NK-92 (cell line): ENCODE results near the gene TMC2.
"Not testable (repeated sequence)": the region's sequence is repeated elsewhere in the genome, so short reads cannot be mapped to it uniquely, and the experiment has no call there.

ENCODE experiments used
- DNase-seq: peaks from one replicate; lab custom pipeline; 2025; ENCODE audit not compliant: unreplicated experiment; lab: John Stamatoyannopoulos, UW

The TMC2 gene

DNA sequence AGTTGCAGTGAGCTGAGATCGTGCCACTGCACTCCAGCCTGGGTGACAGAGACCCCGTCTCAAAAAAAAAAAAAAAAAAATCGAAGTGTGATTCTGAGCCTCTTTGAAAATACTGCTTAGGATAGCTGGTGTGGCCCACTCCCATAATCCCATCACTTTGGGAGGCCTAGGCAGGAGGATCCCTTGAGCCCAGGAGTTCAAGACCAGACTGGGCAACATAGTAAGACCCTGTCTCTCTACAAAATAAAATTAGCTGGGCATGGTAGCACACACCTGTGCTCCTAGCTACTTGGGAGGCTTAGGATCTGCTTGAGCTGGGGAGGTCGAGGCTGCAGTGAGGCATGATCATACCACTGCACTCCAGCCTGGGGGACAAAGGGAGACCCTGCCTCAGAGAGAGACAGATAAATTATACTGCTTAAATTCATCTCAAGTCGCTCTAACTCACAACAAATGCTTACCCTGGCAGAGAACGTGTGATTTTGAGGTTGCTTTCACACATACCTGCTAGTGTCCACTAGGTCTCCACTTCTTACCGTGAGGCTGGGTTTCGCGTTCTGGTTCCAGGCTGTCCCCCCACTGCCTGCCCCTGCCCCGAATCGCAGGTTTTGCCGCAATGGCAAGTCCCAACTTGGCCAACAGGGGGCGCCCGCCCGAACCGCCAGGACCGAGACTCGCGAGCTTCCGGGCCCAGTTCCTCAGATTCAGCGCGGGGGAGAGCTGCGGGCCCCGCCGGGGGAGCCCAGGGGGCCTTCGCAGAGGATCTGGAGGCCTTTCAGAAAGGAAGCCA is 12.3 kb upstream of the TMC2 start:
- DNase-seq: peak; percentile 13

DNA sequence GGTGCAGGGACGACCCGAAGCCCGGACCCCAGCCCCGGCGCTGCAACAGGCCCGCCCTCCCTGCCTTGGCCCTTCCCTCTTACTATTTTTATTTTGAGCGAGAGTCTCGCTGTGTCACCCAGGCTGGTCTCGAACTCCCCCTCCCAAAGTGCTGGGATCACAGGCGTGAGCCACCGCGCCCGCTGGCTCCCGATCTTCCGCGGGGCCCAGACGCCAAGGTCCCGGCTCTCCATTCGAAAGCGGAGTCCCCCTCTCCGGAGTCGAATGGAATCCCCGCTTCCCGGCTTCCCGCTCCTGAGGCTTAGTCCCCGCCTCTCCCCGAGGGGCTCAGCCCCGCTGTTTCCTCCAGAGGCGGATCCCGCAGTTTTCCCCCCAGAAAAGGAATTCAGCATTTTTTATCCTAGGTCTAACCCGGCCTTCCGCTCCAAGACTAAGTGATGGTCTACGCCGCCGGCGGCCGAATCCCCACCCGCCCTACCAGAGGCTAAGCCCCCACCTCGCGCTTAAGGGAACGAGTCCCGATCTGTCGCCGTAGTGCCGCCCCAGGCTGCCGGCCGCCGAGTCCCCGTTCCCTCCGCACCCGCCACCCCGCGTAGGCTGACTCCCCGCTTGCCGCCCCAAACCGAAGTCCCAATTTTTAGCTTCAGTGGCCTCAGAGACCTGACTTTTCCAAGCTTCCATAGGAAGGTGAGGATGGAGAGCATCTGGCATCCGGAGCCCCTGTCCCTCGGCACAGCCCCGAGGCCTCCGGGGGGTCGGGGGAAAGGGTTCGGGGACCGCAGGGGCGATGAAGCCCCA is 11.5 kb upstream of the TMC2 start:
- DNase-seq: no peak

DNA sequence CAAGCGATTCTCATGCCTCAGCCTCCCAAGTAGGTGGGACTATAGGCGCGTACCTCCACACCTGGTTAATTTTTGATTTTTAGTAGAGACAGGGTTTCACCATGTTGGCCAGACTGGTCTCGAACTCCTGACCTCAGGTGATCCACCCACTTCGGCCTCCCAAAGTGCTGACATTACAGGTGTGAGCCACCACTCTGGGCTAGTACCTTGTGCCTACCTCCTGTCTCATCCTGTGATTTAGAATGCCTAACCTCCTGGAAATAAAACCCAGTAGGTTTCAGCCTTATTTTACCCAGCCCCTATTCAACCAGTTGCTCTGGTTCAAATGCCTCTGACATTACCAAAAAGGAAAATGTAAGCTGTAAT is 10.2 kb upstream of the TMC2 start:
- DNase-seq: not testable (repeated sequence)

DNA sequence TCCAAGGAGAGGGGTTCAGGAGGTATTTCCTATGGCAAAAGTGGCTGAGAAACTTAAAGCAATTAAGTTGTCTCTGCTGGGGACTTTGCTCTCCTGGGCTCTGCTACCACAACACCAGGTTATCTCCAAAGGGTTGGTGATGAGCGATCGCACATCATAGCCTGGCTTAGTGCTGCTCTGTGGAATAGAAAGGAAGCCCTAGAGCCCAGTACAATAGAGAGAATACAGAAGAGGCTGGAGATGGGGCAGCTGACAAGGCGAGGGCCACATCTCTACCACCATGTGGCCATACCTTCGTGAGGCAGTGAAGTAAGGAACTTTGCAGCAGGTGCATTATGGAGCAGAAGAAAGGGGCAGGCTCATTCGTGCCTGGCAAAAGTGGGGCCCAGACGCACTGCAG is 8.6 kb upstream of the TMC2 start:
- no peak for DNase-seq

DNA sequence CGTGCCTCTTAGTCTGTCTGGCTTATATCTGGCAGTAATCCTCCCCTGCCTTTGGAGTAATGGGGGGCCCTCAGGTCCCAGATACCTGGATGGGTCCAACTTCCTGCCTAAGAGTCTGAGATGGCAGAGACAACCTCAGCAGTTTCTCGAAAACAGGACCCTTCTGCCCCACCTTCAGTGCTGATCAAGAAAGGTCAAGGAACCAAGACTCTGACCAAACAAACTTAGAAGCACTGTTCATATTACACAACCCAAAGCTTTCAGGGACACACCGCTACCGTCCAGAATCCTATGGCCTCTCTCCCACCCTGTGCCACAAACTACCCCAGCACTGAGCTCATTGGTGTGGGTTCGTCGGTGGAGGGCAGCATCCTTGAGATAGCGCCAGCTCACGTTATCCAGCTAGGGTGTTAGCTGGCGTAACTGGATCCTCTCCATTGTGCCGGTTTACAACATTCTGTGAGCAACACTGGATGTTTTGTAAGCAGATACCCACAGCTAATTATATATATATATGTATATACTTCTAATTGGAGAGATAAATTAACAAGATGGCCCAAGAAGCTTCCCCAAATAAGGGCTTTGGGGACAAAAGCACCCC is 7.6 kb upstream of the TMC2 start:
- no peak for DNase-seq

DNA sequence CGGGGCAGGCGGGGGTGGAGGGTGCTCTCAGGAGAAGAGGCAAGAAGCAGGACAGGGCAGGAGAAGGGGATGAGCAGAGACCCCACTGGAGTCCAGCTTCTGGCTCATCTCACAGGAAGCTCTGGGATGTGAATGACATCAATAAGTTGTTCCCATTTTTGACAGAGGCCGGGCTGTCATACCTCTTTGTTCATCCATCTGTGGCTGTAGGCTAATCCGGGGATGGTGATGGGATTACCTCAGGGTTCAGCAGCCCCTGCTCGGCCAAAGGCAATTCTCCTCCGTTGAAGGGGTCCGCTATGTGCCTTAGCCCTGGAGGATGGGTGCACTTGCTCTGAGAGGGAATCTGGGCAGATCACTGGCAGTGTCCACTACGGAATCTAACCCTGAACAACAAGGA is 3.3 kb upstream of the TMC2 start:
- DNase-seq: no peak

DNA sequence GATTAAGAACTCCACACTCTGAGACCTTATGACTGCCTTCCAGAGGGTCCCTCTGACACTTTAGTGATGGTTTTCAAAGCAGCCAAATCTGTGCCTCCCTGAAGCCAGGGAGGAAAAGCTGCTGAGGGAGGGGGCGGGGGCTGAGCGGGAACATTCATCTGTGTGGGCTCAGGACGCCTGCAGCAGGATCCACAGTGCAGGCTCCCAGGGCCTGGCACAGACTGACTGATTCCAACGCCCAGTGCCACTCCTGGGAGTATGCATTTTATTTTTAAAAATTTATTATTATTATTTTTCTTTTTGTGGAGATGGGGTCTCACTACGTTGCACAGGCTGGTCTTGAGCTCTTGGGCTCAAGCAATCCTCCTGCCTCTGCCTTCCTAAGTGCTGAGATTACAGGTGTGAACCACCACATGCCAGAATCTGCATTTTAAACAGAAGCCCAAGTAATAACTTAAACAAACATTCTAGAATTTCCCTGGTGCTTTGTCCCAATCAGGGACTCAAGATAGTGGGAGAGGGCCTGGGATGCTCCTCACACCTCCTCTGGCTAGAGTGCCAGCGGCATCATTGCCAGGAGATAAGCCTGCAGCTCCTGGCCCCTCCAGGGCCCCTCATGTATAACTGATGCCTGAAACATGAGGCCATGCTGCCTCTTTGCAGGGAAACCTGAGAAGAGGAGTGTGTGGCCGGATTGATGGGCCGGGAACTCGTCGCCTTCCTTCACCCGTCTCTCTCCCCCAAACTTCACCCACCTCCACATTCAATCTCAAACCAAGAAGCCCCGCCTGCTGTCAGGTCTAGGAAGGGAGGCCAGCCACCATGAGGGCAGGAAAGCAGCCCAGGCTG is 438 bp upstream of the TMC2 start:
- no peak for DNase-seq

DNA sequence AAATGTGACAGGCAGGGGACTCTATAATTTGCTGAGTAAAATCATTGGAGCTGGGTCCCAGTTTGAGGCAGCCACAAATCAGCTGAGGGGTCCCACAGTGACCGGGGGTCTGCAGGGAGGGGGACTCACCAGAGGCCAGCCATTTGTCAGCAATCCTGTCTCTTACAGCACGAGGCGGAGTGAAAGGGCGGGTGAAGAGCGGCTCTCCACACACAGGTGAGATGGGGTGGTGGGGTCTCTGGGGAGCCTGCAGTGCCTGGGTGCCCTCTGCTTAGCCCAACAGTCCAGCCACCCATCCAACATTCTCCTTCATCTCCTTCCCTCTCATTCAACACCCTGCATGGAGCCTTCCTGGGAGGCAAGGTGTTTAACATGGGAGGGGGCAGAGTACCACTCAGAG is 728 bp downstream of the TMC2 start:
- no peak for DNase-seq

DNA sequence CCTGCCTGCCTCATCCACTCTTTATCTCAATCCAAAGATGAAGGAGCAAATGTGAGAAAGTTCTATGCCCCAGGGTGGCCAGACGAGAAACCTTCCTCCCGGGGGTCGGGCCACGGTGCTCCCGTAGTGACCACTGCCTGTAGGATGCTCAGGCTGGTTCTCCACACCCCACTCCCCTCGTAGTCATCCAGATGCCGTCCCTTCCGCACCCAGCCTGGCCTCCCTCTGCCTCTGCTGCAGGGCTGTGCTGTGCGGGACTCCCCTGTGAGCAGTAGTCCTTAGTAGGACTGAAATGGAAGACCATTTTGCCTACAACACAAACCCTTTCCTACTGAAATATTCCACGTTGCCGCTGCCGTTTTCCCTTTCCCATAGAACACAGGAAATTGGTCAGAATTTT is 2.0 kb downstream of the TMC2 start:
- no peak for DNase-seq

DNA sequence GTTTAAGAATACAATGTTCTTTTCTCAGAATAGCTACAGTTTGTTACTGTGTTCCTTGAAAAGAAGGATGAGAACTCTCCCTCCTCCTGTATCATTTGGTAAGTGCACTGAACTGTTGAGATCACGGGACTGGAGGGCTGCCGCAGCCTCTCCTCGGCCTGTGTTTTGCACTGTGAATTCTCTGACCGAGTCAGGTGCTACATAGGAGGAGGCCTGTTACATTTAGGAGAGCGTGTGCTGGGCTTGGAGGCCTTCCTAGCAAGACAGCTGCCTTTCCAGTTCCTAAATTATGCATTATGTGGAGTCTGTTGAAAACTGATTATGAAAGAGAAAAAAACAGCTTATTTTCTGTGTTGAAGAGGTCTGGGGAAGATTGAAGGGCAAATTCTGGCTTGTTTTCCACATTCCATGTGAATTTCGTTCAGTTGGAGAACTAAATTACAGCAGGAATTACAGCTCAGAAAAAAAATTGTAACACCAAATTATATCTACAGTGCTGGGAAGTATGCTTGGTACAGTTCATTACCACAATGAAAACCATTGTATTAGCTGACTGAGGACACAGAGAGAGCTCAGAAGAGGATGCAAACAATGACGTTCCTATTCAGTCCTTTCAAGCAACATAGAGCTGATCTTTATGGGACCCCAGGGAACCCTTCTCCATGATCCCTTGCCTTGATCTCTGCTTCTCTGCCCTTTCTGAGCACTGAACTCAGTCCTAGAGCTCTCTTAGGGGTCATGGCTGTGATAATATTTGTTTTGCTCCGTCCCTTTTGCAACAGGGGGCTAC is 2.8 kb downstream of the TMC2 start:
- no peak for DNase-seq

DNA sequence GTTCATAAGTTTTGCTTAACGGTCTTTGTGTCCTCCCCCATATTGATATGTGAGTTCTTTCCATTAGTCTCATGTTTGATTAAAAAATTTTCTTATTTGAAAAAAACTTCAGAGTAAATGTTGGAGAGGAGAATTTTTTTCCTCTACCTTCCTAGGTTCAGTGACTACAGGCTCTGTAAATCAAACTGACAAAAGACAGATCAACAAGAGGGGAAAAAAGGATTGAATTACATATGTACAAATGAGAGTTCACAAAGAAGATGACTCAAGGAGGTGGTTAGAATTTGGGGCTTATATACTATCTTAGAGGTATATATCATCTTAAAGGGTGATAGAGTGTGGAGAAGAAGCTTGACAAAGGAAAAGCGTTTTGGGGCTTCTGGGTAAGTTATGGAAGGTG is 5.6 kb downstream of the TMC2 start:
- DNase-seq: no peak

DNA sequence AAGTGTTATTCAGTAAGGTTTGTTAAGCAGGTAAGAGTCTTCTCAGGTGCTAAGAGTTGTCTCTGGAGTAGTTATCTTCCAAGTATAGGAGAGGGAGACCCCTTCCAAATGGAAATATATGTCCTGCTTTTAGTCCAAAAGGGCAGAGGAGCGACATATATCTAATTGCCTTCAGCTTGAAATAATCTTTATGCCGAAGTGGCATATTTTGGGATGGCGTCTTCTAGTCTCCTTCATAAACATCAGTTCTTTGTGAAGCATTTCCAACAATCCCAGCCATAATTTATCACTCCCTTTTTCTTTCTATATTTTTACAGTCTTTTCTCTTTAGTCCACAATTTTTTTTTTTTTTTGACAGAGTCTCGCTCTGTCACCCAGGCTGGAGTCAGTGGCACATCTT is 6.0 kb downstream of the TMC2 start:
- DNase-seq: no peak

DNA sequence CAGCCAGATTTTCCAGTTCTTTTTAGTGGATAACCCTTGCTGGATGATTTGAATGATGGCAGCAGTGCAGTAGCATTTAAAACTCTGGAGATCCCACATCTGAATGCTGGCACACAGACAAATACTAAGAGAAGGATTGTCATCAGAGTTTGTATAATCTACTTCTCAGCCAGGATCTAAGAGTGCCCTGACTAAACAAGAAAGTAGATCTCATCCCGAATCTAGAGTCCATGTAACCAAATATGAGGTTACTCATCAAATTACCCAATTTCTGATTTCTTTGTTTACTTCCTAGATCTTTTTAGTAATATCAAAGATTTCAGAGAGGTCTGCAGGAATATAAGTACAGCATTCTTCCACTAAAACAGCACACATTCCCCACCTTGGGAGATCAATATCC is 7.8 kb downstream of the TMC2 start:
- no peak for DNase-seq

DNA sequence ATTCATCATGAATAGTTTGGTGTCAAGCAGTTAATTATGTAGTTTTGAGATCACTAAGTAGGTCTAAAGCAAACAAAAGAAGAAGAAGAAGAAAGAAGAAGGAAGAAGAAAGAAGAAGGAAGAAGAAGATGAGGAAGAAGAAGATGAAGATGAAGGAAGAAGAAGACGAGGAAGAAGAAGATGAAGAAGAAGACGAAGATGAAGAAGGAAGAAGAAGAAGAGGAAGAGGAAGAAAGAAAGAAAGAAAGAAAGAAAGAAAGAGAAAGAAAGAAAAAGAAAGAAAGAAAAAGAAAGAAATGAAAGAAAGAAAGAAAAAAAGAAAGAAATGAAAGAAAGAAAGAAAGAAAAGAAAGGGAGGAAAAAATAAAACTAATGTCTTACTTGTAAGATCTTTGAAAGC is 9.2 kb downstream of the TMC2 start:
- DNase-seq: no peak

DNA sequence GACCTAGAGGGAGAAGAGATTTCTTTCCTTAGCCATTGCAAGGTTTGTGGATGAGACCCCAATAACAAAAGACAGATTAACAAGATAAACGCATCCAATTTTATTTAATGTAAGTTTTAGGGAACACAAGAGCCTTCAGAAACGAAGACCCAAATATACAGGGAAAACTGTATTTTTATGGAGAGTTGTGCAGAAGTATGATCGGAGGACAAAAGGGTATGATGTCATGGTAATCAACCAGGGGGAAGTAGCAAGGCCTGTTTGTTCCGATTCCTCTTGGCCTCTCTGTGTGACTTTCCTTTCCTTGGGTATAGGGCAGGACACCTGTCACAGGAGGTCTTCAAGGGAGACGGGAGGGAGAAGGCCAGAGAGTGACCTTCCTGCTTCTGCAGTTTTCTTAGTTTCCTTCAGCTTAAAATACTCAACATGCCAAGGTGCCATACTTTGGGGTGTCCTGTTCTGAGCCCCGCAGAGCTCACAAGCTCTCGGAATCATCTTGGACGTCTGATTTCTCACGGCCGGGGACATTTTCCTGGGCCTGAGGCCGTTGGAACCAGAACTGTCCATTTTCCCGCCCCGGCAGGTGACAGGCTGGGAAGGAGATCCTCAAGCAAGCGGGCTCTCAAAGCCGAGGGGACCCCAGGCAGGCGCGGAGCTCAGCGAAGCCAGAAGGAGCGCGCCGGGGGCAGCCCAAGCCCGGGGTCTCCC is 21.7 kb downstream of the TMC2 start:
- no peak for DNase-seq

DNA sequence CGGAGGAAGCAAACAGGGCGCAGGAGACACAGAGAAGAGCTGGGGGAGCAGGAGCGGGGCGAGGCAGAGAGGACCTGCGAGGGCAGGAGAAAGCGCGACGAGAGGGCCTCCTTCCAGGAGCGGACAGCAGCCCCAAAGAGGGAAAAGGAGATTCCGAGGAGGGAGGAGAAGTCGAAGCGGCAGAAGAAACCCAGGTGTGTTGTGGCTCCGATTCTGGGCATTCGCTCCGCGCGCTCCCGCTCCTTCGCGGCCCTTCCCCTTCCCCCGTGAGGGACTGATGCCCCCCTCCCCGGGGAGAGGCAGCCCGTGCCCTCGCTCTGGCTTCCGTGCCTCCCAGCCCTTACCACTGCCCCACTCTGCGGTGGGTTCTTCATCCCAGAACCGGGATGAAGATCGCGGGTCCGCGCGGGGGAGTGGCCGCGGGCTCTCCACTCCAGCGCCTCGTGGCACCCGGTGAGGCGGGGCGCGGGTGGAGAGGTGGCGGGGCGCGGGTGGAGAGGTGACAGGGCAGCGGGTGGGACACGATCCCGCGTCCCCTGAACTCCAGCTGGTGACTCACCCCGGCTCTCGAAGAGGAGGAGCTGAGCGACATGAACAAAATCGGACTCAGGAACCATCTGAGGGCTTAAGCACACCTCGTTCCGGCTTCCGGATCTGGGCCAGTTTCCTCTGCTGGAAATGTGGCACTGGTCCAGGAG is 22.4 kb downstream of the TMC2 start:
- DNase-seq: no peak

DNA sequence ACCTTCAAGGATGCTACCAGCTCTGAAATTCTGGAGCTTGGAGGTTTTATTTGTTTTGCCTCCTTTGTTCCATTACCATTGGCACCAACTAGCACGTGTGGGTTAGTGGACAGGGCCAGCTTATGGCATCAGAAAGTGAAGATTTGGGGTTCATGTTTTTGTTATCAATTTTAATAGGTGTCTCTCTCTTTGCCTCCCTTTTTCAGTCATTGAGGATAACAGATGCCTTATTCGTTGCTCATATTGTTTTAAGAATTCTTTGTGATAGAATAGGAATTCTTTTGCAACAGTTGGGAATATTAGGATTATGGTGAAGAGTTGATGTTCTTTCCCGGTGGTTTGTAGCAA is 22.9 kb downstream of the TMC2 start:
- DNase-seq: no peak

DNA sequence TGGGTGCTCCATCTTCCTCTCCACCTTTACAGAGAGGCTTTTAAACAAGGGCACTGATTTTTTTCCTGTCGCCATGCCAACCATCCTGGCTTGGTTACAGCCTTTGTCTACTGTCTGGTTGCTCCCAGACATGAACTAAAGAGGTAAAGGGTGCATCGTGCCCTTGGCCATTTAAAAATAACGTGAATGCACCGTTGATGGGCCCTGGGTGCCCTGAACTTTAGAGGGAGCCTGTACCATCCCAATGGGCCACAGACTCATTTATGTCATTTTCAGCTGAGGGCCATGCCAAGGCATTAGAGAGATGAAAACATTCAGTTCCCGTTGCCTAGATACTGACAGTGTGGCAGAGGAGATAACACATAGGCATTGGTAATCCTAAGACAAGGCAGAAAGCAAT is 23.3 kb downstream of the TMC2 start:
- DNase-seq: no peak

DNA sequence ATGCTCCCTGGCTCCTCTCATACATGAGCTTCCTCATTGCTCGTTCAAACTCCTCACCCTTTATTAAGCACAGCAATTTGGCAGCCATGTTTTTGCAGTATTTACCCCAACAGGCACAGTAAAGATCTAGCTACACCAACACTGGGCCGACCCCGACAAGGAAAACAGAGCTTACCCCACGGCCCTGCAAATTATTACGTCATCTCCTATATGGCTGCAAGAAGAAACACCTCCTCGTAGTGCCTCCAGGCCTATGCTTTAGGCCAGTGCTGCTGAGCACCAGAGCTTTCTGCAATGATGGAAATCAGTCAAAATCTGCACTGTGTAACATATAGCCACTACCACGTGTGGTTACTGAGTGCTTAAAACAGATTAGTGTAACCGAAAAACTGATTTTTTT is 26.7 kb downstream of the TMC2 start:
- DNase-seq: no peak
